H1 (cell line): ENCODE data around the gene RND3. TPM values are rescaled to one million over a fixed set of nuclear protein-coding genes. Genes with fewer than 3 reads are reported as not detected.
A peak's percentile ranks its signal among the peaks of the same experiment; 100 is the strongest.

Experiments used
- CTCF ChIA-PET: fragments of 300-600 bp; sonication (Branson Sonifier 250); formaldehyde crosslinking; loops from one replicate; lab custom pipeline; 2021; ENCODE audit not compliant: partially characterized antibody; lab: Charles Lee
- POLR2A ChIA-PET: fragments of 300-600 bp; sonication (Branson Sonifier 250); formaldehyde crosslinking; loops from one replicate; lab custom pipeline; 2021; ENCODE audit warnings: inconsistent platforms; ENCODE audit not compliant: partially characterized antibody; lab: Charles Lee
- DNase-seq, 2 experiments: peaks; one replicate each; pipeline versions ENCODE4 v3.0.0 to v3.0.0-alpha.2; 2010 to 2022; ENCODE audit warnings: low spot score in 2 of 2, low read depth in 1 of 2, mixed read lengths in 1 of 2
- FAIRE-seq: peaks from 2 replicates; lab custom pipeline; 2011; peaks lifted over from hg19 to GRCh38; lab: Jason Lieb, UNC
- H2AFZ ChIP-seq: 2 replicates; pipeline ENCODE4 v1.8.1; 2012; ENCODE audit warnings: low read length, inconsistent platforms
- H2AK5ac ChIP-seq: 2 replicates; pipeline ENCODE4 v1.6.1; 2013; ENCODE audit warnings: low read depth, low read length
- H2BK120ac ChIP-seq: replicated peaks from 2 replicates; pipeline ENCODE3; 2013; ENCODE audit warnings: low read depth, low read length, inconsistent platforms
- H2BK12ac ChIP-seq: 2 replicates; pipeline ENCODE4 v1.6.1; 2013; ENCODE audit warnings: low read depth, low read length
- H2BK15ac ChIP-seq: 2 replicates; pipeline ENCODE4 v1.6.1; 2013; ENCODE audit warnings: low read length
- H2BK20ac ChIP-seq: 2 replicates; pipeline ENCODE4 v1.6.1; 2013; ENCODE audit warnings: low read length
- H2BK5ac ChIP-seq: 2 replicates; pipeline ENCODE4 v1.6.1; 2013; ENCODE audit warnings: low read depth, low read length
- H3K14ac ChIP-seq: 2 replicates; pipeline ENCODE4 v1.6.1; 2013; ENCODE audit warnings: inconsistent platforms; ENCODE audit not compliant: insufficient read length
- H3K18ac ChIP-seq: 2 replicates; pipeline ENCODE4 v1.6.1; 2013; ENCODE audit warnings: low read length; ENCODE audit errors: extremely low read depth
- H3K23ac ChIP-seq: 2 replicates; pipeline ENCODE4 v1.6.1; 2013; ENCODE audit warnings: inconsistent platforms; ENCODE audit not compliant: insufficient read length
- H3K23me2 ChIP-seq: 2 replicates; pipeline ENCODE4 v1.6.1; 2013; ENCODE audit warnings: low read depth, low read length
- H3K27ac ChIP-seq: 2 replicates; pipeline ENCODE4 v1.6.1; 2011; ENCODE audit warnings: low read depth, low read length, inconsistent platforms
- H3K27me3 ChIP-seq, 4 experiments: replicated peaks in 1 of 4; 1 replicate in 1 of 4; 2 replicates in 3 of 4; pipeline versions ENCODE4 v1.6.1 to v1.8.1; 2011 to 2013; ENCODE audit warnings: low read length in 3 of 4, mild to moderate bottlenecking in 3 of 4, inconsistent platforms in 2 of 4, mixed read lengths in 2 of 4, moderate library complexity in 1 of 4; ENCODE audit not compliant: control insufficient read depth in 3 of 4, insufficient read depth in 3 of 4; ENCODE audit errors: extremely low read depth in 1 of 4
- H3K36me3 ChIP-seq, 4 experiments: 2 replicates each; pipeline versions ENCODE4 v1.6.1 to v1.8.1; 2011 to 2013; ENCODE audit warnings: mild to moderate bottlenecking in 4 of 4, low read length in 3 of 4, moderate library complexity in 2 of 4, control low read depth in 1 of 4, inconsistent platforms in 1 of 4; ENCODE audit not compliant: insufficient read depth in 4 of 4, control insufficient read depth in 2 of 4
- H3K4ac ChIP-seq: replicated peaks from 2 replicates; pipeline ENCODE3; 2013; ENCODE audit warnings: low read length, low read depth, mixed read lengths, inconsistent platforms; ENCODE audit not compliant: insufficient read length
- H3K4me1 ChIP-seq, 4 experiments: replicated peaks in 1 of 4; 1 replicate in 1 of 4; 2 replicates in 3 of 4; pipeline versions ENCODE4 v1.6.1 to v1.8.1; 2011 to 2013; ENCODE audit warnings: low read length in 3 of 4, inconsistent platforms in 2 of 4, mixed read lengths in 1 of 4; ENCODE audit not compliant: insufficient read depth in 4 of 4, control insufficient read depth in 3 of 4
- H3K4me2 ChIP-seq, 2 experiments: 2 replicates each; pipeline versions ENCODE4 v1.6.1 to v1.8.1; 2011 to 2013; ENCODE audit warnings: low read depth in 2 of 2, low read length in 2 of 2, control low read depth in 1 of 2, inconsistent platforms in 1 of 2, mild to moderate bottlenecking in 1 of 2; ENCODE audit not compliant: insufficient read depth in 1 of 2
- H3K4me3 ChIP-seq, 4 experiments: fragments of 200-600, 300-600 bp in 1 of 4; sonication (generic), shearing (Covaris generic), sonication (Bioruptor Twin) in 1 of 4; 2 replicates each; pipeline versions ENCODE4 v1.5.1 to v1.8.1; 2011 to 2016; ENCODE audit warnings: low read length in 4 of 4, low read depth in 3 of 4, control low read depth in 2 of 4, inconsistent platforms in 2 of 4, mild to moderate bottlenecking in 2 of 4, mixed read lengths in 1 of 4, moderate library complexity in 1 of 4; ENCODE audit not compliant: insufficient read depth in 2 of 4; ENCODE audit errors: extremely low read depth in 1 of 4
- H3K56ac ChIP-seq: replicated peaks from 2 replicates; pipeline ENCODE3; 2013; ENCODE audit warnings: low read depth, mild to moderate bottlenecking, mixed read lengths, low read length, inconsistent platforms; ENCODE audit not compliant: insufficient read length
- H3K79me1 ChIP-seq: 2 replicates; pipeline ENCODE4 v1.6.1; 2013; ENCODE audit warnings: low read depth, low read length, control low read depth
- H3K79me2 ChIP-seq, 2 experiments: 2 replicates each; pipeline versions ENCODE4 v1.6.1 to v1.8.1; 2012 to 2013; ENCODE audit warnings: low read length in 2 of 2, mild to moderate bottlenecking in 2 of 2, inconsistent platforms in 1 of 2; ENCODE audit not compliant: insufficient read depth in 2 of 2, control insufficient read depth in 1 of 2
- H3K9ac ChIP-seq, 4 experiments: replicated peaks in 1 of 4; 1 replicate in 1 of 4; 2 replicates in 3 of 4; pipeline versions ENCODE4 v1.6.1 to v1.8.1; 2011 to 2013; ENCODE audit warnings: low read depth in 3 of 4, low read length in 3 of 4, control low read depth in 2 of 4, mild to moderate bottlenecking in 2 of 4, moderate library complexity in 2 of 4, inconsistent platforms in 1 of 4; ENCODE audit errors: extremely low read depth in 1 of 4
- H3K9me3 ChIP-seq, 2 experiments: 2 replicates each; pipeline versions ENCODE4 v1.6.1 to v1.8.1; 2012 to 2013; ENCODE audit warnings: mild to moderate bottlenecking in 2 of 2, moderate library complexity in 2 of 2, control low read depth in 1 of 2, inconsistent platforms in 1 of 2, low read depth in 1 of 2, low read length in 1 of 2, mixed read lengths in 1 of 2; ENCODE audit not compliant: insufficient read depth in 2 of 2
- H4K20me1 ChIP-seq, 2 experiments: replicated peaks in 1 of 2; 2 replicates each; pipeline versions ENCODE3 to v1.8.1; 2011 to 2013; ENCODE audit warnings: inconsistent platforms in 2 of 2, low read length in 2 of 2, mild to moderate bottlenecking in 1 of 2; ENCODE audit not compliant: insufficient read depth in 2 of 2, control insufficient read depth in 1 of 2
- H4K5ac ChIP-seq: 2 replicates; pipeline ENCODE4 v1.6.1; 2013; ENCODE audit warnings: low read length, low read depth, mixed read lengths, inconsistent platforms; ENCODE audit not compliant: insufficient read length
- H4K8ac ChIP-seq: 2 replicates; pipeline ENCODE4 v1.8.0; 2013; ENCODE audit warnings: mild to moderate bottlenecking, moderate library complexity, low read length, inconsistent platforms; ENCODE audit not compliant: insufficient read depth; ENCODE audit errors: extremely low read depth
- H4K91ac ChIP-seq: replicated peaks from 2 replicates; pipeline ENCODE3; 2013; ENCODE audit warnings: low read length, mixed read lengths, inconsistent platforms; ENCODE audit not compliant: insufficient read length
- CREB1 ChIP-seq: IDR thresholded peaks from 2 replicates; pipeline ENCODE4 v1.6.1; 2012; ENCODE audit warnings: inconsistent platforms
- JUN ChIP-seq: IDR thresholded peaks from 2 replicates; pipeline ENCODE4 v1.6.1; 2011; ENCODE audit warnings: low read depth, mild to moderate bottlenecking, improper control_type of control experiment, low read length
- WGBS, 2 experiments: shearing (Covaris generic) in 1 of 2; methylation state at CpG; one replicate each; pipeline versions ENCODE4 v1.1.6 to v1.1.7; 2013 to 2015; ENCODE audit warnings: low lambda C conversion rate in 2 of 2, mixed read lengths in 2 of 2, inconsistent platforms in 1 of 2, low coverage in 1 of 2, missing lambda C conversion rate in 1 of 2; ENCODE audit not compliant: insufficient replicate concordance in 2 of 2, insufficient coverage in 1 of 2, insufficient read length in 1 of 2; ENCODE audit errors: extremely low coverage in 1 of 2, missing lambda C conversion rate in 1 of 2; 5-methylcytosine and 5-hydroxymethylcytosine counted together
- polyA plus RNA-seq, 7 experiments: library from polyadenylated mRNA; depleted of rRNA in 3 of 7; stranded (reverse) in 5 of 7; unstranded in 2 of 7; fragments of >200 nt in 5 of 7; fragments of 200-250 nt in 2 of 7; gene quantifications; 1 replicate in 5 of 7; 2 replicates in 1 of 7; 4 replicates in 1 of 7; pipeline versions ENCODE4 v1.2.1 to v1.2.3, GENCODE V29; 2011 to 2013; ENCODE audit warnings: missing spikeins in 2 of 7, mixed read lengths in 2 of 7
- total RNA-seq: library from RNA; stranded (reverse); fragmentation: NEBNext Ultra II Directional; extraction: Animal tissue kit (Norgen Biotek cat#: 25700); gene quantifications from 2 replicates; pipeline ENCODE4 v1.2.1, GENCODE V29; 2021

Gene RND3
- total and polyA plus RNA-seq, 2 of the 8 experiments (the other 6 are each of a cell fraction or from before 2014, with no cell fraction given): 12.2 to 25.6 TPM

DNA sequence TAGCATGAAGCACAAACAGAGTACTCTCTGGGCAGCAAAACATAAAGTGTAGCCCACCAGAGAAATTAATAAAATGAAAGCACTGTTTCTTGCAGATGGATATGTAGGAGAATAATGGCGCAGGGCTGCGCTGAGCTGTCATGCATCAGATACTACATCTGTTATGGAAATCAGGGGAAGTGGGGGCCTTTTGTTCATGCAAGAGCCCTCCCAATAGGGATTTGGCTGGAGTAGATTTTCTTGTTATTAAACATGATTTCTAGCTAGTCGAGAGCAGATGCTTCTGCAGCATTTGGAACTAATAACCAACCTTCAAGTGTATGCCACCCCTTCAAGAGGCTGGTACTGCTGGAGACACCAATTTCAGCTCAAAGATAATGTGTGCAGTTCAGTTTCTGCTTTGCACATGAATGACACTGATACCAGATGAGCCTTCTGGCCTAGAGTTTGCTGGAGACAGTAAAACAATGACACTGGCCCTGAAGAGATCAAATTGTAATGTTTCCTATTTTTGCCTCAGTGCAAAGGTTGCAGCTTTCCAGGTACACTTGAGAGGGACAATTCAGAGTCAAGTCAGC lies 58.0 kb downstream of the RND3 start:
- H2AFZ ChIP-seq: peak overlapping the region; percentile 63; the same call in 1 of the 2 replicates
- 90% methylated on average over 3 of the region's 3 CpGs; no CpG with 5 or more reads in 1 of the 2 experiments for WGBS, 2 experiments
- no peak overlapping the region for H2BK20ac ChIP-seq
- H2BK5ac ChIP-seq: peak overlapping the region; percentile 55; the same call in 1 of the 2 replicates
- FAIRE-seq: no peak
- H3K27me3 ChIP-seq: no peaks in the 10 kb centered on the region
- H2BK120ac ChIP-seq: peak overlapping the region; percentile 31
- H3K36me3 ChIP-seq: no peaks in the 10 kb centered on the region
- DNase-seq: no peak
- no peak overlapping the region for H3K18ac ChIP-seq
- H4K20me1 ChIP-seq: no peaks in the 10 kb centered on the region
- H3K14ac ChIP-seq: no peak overlapping the region
- H2BK15ac ChIP-seq: no peak overlapping the region
- no peak overlapping the region for H3K23ac ChIP-seq
- H3K4me1 ChIP-seq: peaks cover 0 to 7% (median 3%) of the 10 kb centered on the region in 4 experiments; a peak in 5 of 7 replicates
- no peak overlapping the region for H3K27ac ChIP-seq
- no peaks in the 10 kb centered on the region for H3K79me1 ChIP-seq
- no peaks in the 10 kb centered on the region for H3K9me3 ChIP-seq
- H3K9ac ChIP-seq: no peak overlapping the region
- H3K23me2 ChIP-seq: no peaks in the 10 kb centered on the region
- H3K4ac ChIP-seq: no peak overlapping the region
- H3K56ac ChIP-seq: no peak overlapping the region
- H4K91ac ChIP-seq: no peak overlapping the region
- CTCF ChIA-PET: no interaction called here
- no peak overlapping the region for H4K5ac ChIP-seq
- H2AK5ac ChIP-seq: no peak overlapping the region
- no peaks in the 10 kb centered on the region for H3K79me2 ChIP-seq
- no peak overlapping the region for H4K8ac ChIP-seq
- POLR2A ChIA-PET: no interaction called here
- no peak overlapping the region for H2BK12ac ChIP-seq
- no peak overlapping the region for H3K4me2 ChIP-seq
- H3K4me3 ChIP-seq: no peak overlapping the region
- TF ChIP-seq JUN (no peak), CREB1 (no peak)
